ENCODE results near the gene DGKI. TPM values are rescaled to one million over a fixed set of nuclear protein-coding genes. Genes with fewer than 3 reads are reported as not detected.

The DGKI gene
- total and polyA plus RNA-seq, 2 of the 13 experiments (the other 11 are each of a cell fraction or from before 2014, with no cell fraction given): 0.09 to 0.17 TPM

GRCh38 chr7:137531671-137532070 lies 315.1 kb downstream of the DGKI start:
- no peak overlapping the region for H3K4me2 ChIP-seq (ENCODE audit: low read depth, low read length)
- no peaks in the 10 kb centered on the region for H3K79me2 ChIP-seq (ENCODE audit: insufficient read depth, low read length)
- H3K36me3 ChIP-seq (replicated peaks in 1 of 2; ENCODE audit: control insufficient read depth in 1 of 2, insufficient read depth in 2 of 2, low read length in 2 of 2): no peaks in the 10 kb centered on the region
- WGBS (ENCODE audit: low lambda C conversion rate): 11% methylated on average over 4 of the region's 4 CpGs
- CTCF ChIA-PET (ENCODE audit: low intra/inter-chr PET ratio, low total read pairs): no interaction called here
- DNase-seq (ENCODE audit: low spot score): no peak
- POLR2A ChIA-PET: no interaction called here
- no peak for ATAC-seq
- no peak overlapping the region for H3K4me3 ChIP-seq (replicated peaks in 1 of 3; ENCODE audit: insufficient read depth in 1 of 3, low read depth in 2 of 3, low read length in 3 of 3)
- H2AFZ ChIP-seq (ENCODE audit: low read length): no peak overlapping the region
- no peak for FAIRE-seq
- H4K20me1 ChIP-seq (ENCODE audit: insufficient read depth, low read length): no peaks in the 10 kb centered on the region
- intact Hi-C loops (cut with micrococcal nuclease; ENCODE audit: unreplicated experiment) (no loop called here), in situ Hi-C loops (cut with HindIII; ENCODE audit: extremely low pct_ligation_motif_present, low pct_unique_long_range_greater_than_20kb) (no loop called here)
- H3K27me3 ChIP-seq (ENCODE audit: control insufficient read depth in 1 of 2, insufficient read depth in 2 of 2, low read length in 2 of 2): 0 out of 5 replicates have a peak, but pooled peaks cover 0 to 2% of the 10 kb centered on the region in 2 experiments
- H3K4me1 ChIP-seq (ENCODE audit: insufficient read depth, low read length): no peaks in the 10 kb centered on the region
- H3K27ac ChIP-seq (ENCODE audit: extremely low read length, insufficient read depth, low read length): no peak overlapping the region
- BruUV-seq (replicated peaks): no TSS peak
- no peak overlapping the region for H3K9ac ChIP-seq (ENCODE audit: insufficient read depth, low read depth, low read length)
- H3K9me3 ChIP-seq (ENCODE audit: low read length): no peaks in the 10 kb centered on the region
- TF ChIP-seq NFAT5 (CRISPR knock-in tag; IDR thresholded peaks at IDR 0.05) (no peak), ZNF318 (CRISPR knock-in tag; IDR thresholded peaks at IDR 0.05) (no peak), MAFK (conservative IDR thresholded peaks at IDR 0.05 in 1 of 2, IDR thresholded peaks at IDR 0.05 in 1 of 2; ENCODE audit: low read length in 2 of 2) (no peak), ZNF530 (CRISPR knock-in tag; IDR thresholded peaks at IDR 0.05; ENCODE audit: low read depth) (no peak), ZNF460 (CRISPR knock-in tag; IDR thresholded peaks at IDR 0.05; ENCODE audit: borderline replicate concordance) (no peak), ATRX (CRISPR knock-in tag; IDR thresholded peaks at IDR 0.05; ENCODE audit: borderline replicate concordance) (no peak), ZNF570 (CRISPR knock-in tag; IDR thresholded peaks at IDR 0.05; ENCODE audit: borderline replicate concordance) (no peak), ZKSCAN5 (CRISPR knock-in tag; IDR thresholded peaks at IDR 0.05) (no peak), ARID2 (CRISPR knock-in tag; IDR thresholded peaks at IDR 0.05; ENCODE audit: borderline replicate concordance) (no peak), CBFB (CRISPR knock-in tag; IDR thresholded peaks at IDR 0.05) (no peak), U2AF2 (IDR thresholded peaks at IDR 0.05; ENCODE audit: low read depth, low read length) (no peak)
